H9 (cell line): ENCODE results near the gene MYBPHL. TPM values are rescaled to one million over a fixed set of nuclear protein-coding genes. Genes with fewer than 3 reads are reported as not detected.

Experiments used
- DNase-seq: peaks from one replicate; pipeline ENCODE4 v3.0.0-alpha.2; 2017
- H2AFZ ChIP-seq: one replicate; pipeline ENCODE4 v1.6.1; 2013; ENCODE audit warnings: mild to moderate bottlenecking, low read length, control low read depth, moderate library complexity
- H2AK5ac ChIP-seq: 2 replicates; pipeline ENCODE4 v1.6.1; 2013; ENCODE audit warnings: low read length, control low read depth, mixed read lengths; ENCODE audit not compliant: insufficient read length
- H2BK120ac ChIP-seq: one replicate; pipeline ENCODE4 v1.6.1; 2013; ENCODE audit warnings: low read depth, mild to moderate bottlenecking, low read length, control low read depth, inconsistent platforms; ENCODE audit not compliant: poor library complexity, severe bottlenecking
- H2BK12ac ChIP-seq: 2 replicates; pipeline ENCODE4 v1.6.1; 2013; ENCODE audit warnings: low read length, control low read depth, mixed read lengths, low read depth; ENCODE audit not compliant: insufficient read length
- H2BK15ac ChIP-seq: 2 replicates; pipeline ENCODE4 v1.6.1; 2013; ENCODE audit warnings: low read depth, low read length, control low read depth
- H2BK20ac ChIP-seq: one replicate; pipeline ENCODE4 v1.6.1; 2013; ENCODE audit warnings: low read depth, mild to moderate bottlenecking, low read length, control low read depth, inconsistent platforms; ENCODE audit not compliant: poor library complexity, severe bottlenecking
- H2BK5ac ChIP-seq: 2 replicates; pipeline ENCODE4 v1.6.1; 2013; ENCODE audit warnings: low read length, control low read depth, mixed read lengths; ENCODE audit not compliant: insufficient read length
- H3K14ac ChIP-seq: 2 replicates; pipeline ENCODE4 v1.6.1; 2013; ENCODE audit warnings: low read length, control low read depth; ENCODE audit not compliant: insufficient read depth
- H3K18ac ChIP-seq: 2 replicates; pipeline ENCODE4 v1.6.1; 2013; ENCODE audit warnings: low read depth, mild to moderate bottlenecking, mixed read lengths, low read length, control low read depth; ENCODE audit not compliant: insufficient read length
- H3K23ac ChIP-seq: 2 replicates; pipeline ENCODE4 v1.6.1; 2013; ENCODE audit warnings: low read length, control low read depth, mixed read lengths, low read depth; ENCODE audit not compliant: insufficient read length
- H3K23me2 ChIP-seq: 2 replicates; pipeline ENCODE4 v1.6.1; 2013; ENCODE audit warnings: low read depth, mild to moderate bottlenecking, mixed read lengths, low read length, control low read depth; ENCODE audit not compliant: insufficient read length, poor library complexity, severe bottlenecking
- H3K27ac ChIP-seq: 2 replicates; pipeline ENCODE4 v1.5.1; 2013; ENCODE audit warnings: low read length, control low read depth, mixed read lengths, low read depth; ENCODE audit not compliant: insufficient read length
- H3K27me3 ChIP-seq: 2 replicates; pipeline ENCODE4 v1.6.1; 2013; ENCODE audit warnings: low read length, control low read depth, inconsistent platforms; ENCODE audit not compliant: insufficient read depth
- H3K4ac ChIP-seq: 2 replicates; pipeline ENCODE4 v1.6.1; 2013; ENCODE audit warnings: low read depth, mild to moderate bottlenecking, control low read depth, inconsistent platforms, low read length, moderate library complexity
- H3K4me1 ChIP-seq: 2 replicates; pipeline ENCODE4 v1.6.1; 2013; ENCODE audit warnings: low read length, control low read depth, inconsistent platforms; ENCODE audit not compliant: insufficient read depth
- H3K4me2 ChIP-seq: 2 replicates; pipeline ENCODE4 v1.6.1; 2013; ENCODE audit warnings: low read length, control low read depth, mixed read lengths; ENCODE audit not compliant: insufficient read length, insufficient read depth
- H3K56ac ChIP-seq: 2 replicates; pipeline ENCODE4 v1.6.1; 2013; ENCODE audit warnings: low read depth, mild to moderate bottlenecking, mixed read lengths, low read length, control low read depth; ENCODE audit not compliant: insufficient read length
- H3K79me1 ChIP-seq: 2 replicates; pipeline ENCODE4 v1.6.1; 2013; ENCODE audit warnings: low read depth, mild to moderate bottlenecking, moderate library complexity, low read length, control low read depth, inconsistent platforms; ENCODE audit not compliant: insufficient read depth, poor library complexity, severe bottlenecking
- H3K79me2 ChIP-seq: 2 replicates; pipeline ENCODE4 v1.6.1; 2013; ENCODE audit warnings: low read length, control low read depth, inconsistent platforms; ENCODE audit not compliant: insufficient read depth
- H3K9ac ChIP-seq: 2 replicates; pipeline ENCODE4 v1.6.1; 2013; ENCODE audit warnings: low read length, control low read depth, mixed read lengths; ENCODE audit not compliant: insufficient read length; ENCODE audit errors: extremely low read depth
- H3K9me3 ChIP-seq: one replicate; pipeline ENCODE4 v1.6.1; 2013; ENCODE audit warnings: low read depth, low read length, inconsistent platforms; ENCODE audit not compliant: control insufficient read depth
- H3T11ph ChIP-seq: one replicate; pipeline ENCODE4 v1.6.1; 2013; ENCODE audit warnings: mild to moderate bottlenecking, low read length, control low read depth, inconsistent platforms
- H4K20me1 ChIP-seq: one replicate; pipeline ENCODE4 v1.6.1; 2013; ENCODE audit not compliant: control insufficient read depth, insufficient read length, insufficient read depth
- H4K5ac ChIP-seq: 2 replicates; pipeline ENCODE4 v1.6.1; 2013; ENCODE audit warnings: low read depth, mild to moderate bottlenecking, mixed read lengths, low read length, control low read depth; ENCODE audit not compliant: insufficient read length
- H4K8ac ChIP-seq: replicated peaks from 2 replicates; pipeline ENCODE4 v1.6.1; 2013; ENCODE audit warnings: low read length, control low read depth, mixed read lengths, low read depth; ENCODE audit not compliant: insufficient read length
- H4K91ac ChIP-seq: 2 replicates; pipeline ENCODE4 v1.6.1; 2013; ENCODE audit warnings: low read depth, mild to moderate bottlenecking, moderate library complexity, mixed read lengths, low read length, control low read depth; ENCODE audit not compliant: insufficient read length
- H3K27ac Mint-ChIP-seq, 3 experiments: 2 replicates in 2 of 3; 3 replicates in 1 of 3; pipeline ENCODE4 v1.8.0; 2020 to 2021; ENCODE audit warnings: mixed read lengths in 3 of 3, mild to moderate bottlenecking in 1 of 3, moderate library complexity in 1 of 3
- H3K27me3 Mint-ChIP-seq: 2 replicates; pipeline ENCODE4 v1.8.0; 2021; ENCODE audit warnings: low read depth, mild to moderate bottlenecking, moderate library complexity, mixed read lengths
- H3K36me3 Mint-ChIP-seq, 3 experiments: 2 replicates in 2 of 3; 3 replicates in 1 of 3; pipeline ENCODE4 v1.8.0; 2020 to 2021; ENCODE audit warnings: low read depth in 3 of 3, mixed read lengths in 3 of 3; ENCODE audit not compliant: insufficient read depth in 1 of 3
- H3K4me1 Mint-ChIP-seq, 2 experiments: 2 replicates each; pipeline ENCODE4 v1.8.0; 2020; ENCODE audit warnings: mixed read lengths in 2 of 2
- H3K4me3 Mint-ChIP-seq, 2 experiments: 2 replicates in 1 of 2; 3 replicates in 1 of 2; pipeline ENCODE4 v1.8.0; 2020 to 2021; ENCODE audit warnings: mild to moderate bottlenecking in 2 of 2, mixed read lengths in 2 of 2, moderate library complexity in 1 of 2
- H3K9me3 Mint-ChIP-seq, 2 experiments: 2 replicates in 1 of 2; 3 replicates in 1 of 2; pipeline ENCODE4 v1.8.0; 2020; ENCODE audit warnings: mild to moderate bottlenecking in 2 of 2, mixed read lengths in 2 of 2, moderate library complexity in 1 of 2
- CTCF ChIP-seq: fragments of 200-600 bp; sonication (generic); conservative IDR thresholded peaks from 3 replicates; pipeline ENCODE4 v1.8.0; 2021; ENCODE audit warnings: antibody characterized with exemption, mild to moderate bottlenecking
- WGBS: extraction: QIAGEN DNeasy Blood & Tissue Kit; methylation state at CpG from one replicate; pipeline ENCODE4 v1.1.7; 2013; ENCODE audit warnings: missing lambda C conversion rate, low lambda C conversion rate, mixed read lengths; ENCODE audit not compliant: insufficient read length; ENCODE audit errors: extremely low coverage; 5-methylcytosine and 5-hydroxymethylcytosine counted together
- total RNA-seq: library from RNA; stranded (reverse); gene quantifications from 2 replicates; pipeline ENCODE4 v1.2.1, GENCODE V29; 2021

MYBPHL gene
- total RNA-seq, 1 experiment from 2014 or later, result 0.59 TPM

GRCh38 chr1:109252167-109252892 lies 54.5 kb downstream of the MYBPHL start:
- Histone ChIP-seq H3K14ac (no peak overlapping the region), H3K23me2 (peaks cover 5% of the 10 kb centered on the region), H2BK20ac (no peak overlapping the region), H4K8ac (no peak overlapping the region), H2AFZ (no peak overlapping the region), H2BK120ac (no peak overlapping the region), H3K4ac (no peak overlapping the region), H3K9ac (no peak overlapping the region), H3K23ac (no peak overlapping the region), H2BK12ac (no peak overlapping the region), H3K4me2 (no peak overlapping the region), H3K56ac (no peak overlapping the region), H4K5ac (no peak overlapping the region), H4K91ac (no peak overlapping the region), H3K79me2 (no peaks in the 10 kb centered on the region; the same call in 1 of the 2 replicates), H3K79me1 (no peaks in the 10 kb centered on the region), H2AK5ac (no peak overlapping the region), H3K18ac (no peak overlapping the region), H4K20me1 (no peaks in the 10 kb centered on the region), H2BK5ac (no peak overlapping the region), H3K4me1 (no peaks in the 10 kb centered on the region), H3T11ph (no peak overlapping the region), H2BK15ac (no peak overlapping the region), H3K9me3 (no peaks in the 10 kb centered on the region), H3K27me3 (peaks cover 4% of the 10 kb centered on the region; the same call in 1 of the 2 replicates), H3K27ac (no peak overlapping the region)
- peaks cover 41 to 44% of the 10 kb centered on the region in 2 experiments for H3K4me1 Mint-ChIP-seq
- peaks cover 14 to 21% of the 10 kb centered on the region in 2 experiments for H3K9me3 Mint-ChIP-seq
- no peak overlapping the region for H3K27ac Mint-ChIP-seq
- no peak for DNase-seq
- WGBS, result no CpG with 5 or more reads among the region's 31 CpGs
- no peak for TF ChIP-seq CTCF
- peaks cover 38% of the 10 kb centered on the region for H3K27me3 Mint-ChIP-seq
- no peak overlapping the region; a peak in 1 of 5 replicates for H3K4me3 Mint-ChIP-seq
- H3K36me3 Mint-ChIP-seq, result peaks cover 22 to 30% (median 28%) of the 10 kb centered on the region in 3 experiments
